BE2C (cell line): ENCODE data around the gene TMEM138.

Source experiments
- DNase-seq: peaks from one replicate; pipeline ENCODE4 v3.0.0-alpha.2; 2020
- H3K27me3 ChIP-seq: fragments of 250-450 bp; sonication (Bioruptor Pico); 2 replicates; pipeline ENCODE4 v1.5.1; 2020; ENCODE audit warnings: mild to moderate bottlenecking
- H3K36me3 ChIP-seq: fragments of 250-450 bp; sonication (Bioruptor Pico); 2 replicates; pipeline ENCODE4 v1.5.1; 2020; ENCODE audit warnings: mild to moderate bottlenecking
- H3K4me1 ChIP-seq: fragments of 250-450 bp; sonication (Bioruptor Pico); 2 replicates; pipeline ENCODE4 v1.5.1; 2020
- H3K4me3 ChIP-seq: 2 replicates; pipeline ENCODE4 v1.5.1; 2011; ENCODE audit warnings: low read depth, low read length
- H3K9me3 ChIP-seq: fragments of 250-450 bp; sonication (Bioruptor Pico); 2 replicates; pipeline ENCODE4 v1.5.1; 2020
- TF ChIP-seq, protein P1 (sequence below): IDR thresholded peaks from 2 replicates; pipeline ENCODE4 v1.5.1; 2012; ENCODE audit warnings: mild to moderate bottlenecking, low read depth, low read length

The TMEM138 gene

DNA sequence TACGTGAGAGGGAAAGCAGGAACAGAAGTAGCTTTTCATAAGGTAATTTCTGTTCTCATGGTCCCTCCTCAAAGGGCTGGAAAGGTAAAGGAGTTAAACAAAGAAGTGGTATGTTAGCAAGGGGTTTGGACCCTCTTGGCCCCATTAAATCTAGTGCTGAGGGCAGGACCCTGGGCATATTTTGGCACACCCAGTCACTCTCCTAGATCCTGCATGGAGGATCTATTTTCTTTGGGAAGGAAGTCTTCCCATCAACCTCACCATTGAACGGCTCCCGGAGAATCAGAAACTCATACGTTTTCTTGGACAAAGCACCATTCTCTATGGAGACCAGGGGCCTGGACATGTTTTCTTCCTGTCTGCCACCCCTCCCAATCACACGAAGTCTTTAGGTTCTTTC is 41.9 kb downstream of the TMEM138 start:
- Histone ChIP-seq H3K36me3 (peaks cover 28% of the 10 kb centered on the region), H3K4me1 (no peaks in the 10 kb centered on the region), H3K4me3 (no peak overlapping the region), H3K9me3 (no peaks in the 10 kb centered on the region), H3K27me3 (no peaks in the 10 kb centered on the region)
- DNase-seq, result no peak
- TF ChIP-seq, protein P1, sequence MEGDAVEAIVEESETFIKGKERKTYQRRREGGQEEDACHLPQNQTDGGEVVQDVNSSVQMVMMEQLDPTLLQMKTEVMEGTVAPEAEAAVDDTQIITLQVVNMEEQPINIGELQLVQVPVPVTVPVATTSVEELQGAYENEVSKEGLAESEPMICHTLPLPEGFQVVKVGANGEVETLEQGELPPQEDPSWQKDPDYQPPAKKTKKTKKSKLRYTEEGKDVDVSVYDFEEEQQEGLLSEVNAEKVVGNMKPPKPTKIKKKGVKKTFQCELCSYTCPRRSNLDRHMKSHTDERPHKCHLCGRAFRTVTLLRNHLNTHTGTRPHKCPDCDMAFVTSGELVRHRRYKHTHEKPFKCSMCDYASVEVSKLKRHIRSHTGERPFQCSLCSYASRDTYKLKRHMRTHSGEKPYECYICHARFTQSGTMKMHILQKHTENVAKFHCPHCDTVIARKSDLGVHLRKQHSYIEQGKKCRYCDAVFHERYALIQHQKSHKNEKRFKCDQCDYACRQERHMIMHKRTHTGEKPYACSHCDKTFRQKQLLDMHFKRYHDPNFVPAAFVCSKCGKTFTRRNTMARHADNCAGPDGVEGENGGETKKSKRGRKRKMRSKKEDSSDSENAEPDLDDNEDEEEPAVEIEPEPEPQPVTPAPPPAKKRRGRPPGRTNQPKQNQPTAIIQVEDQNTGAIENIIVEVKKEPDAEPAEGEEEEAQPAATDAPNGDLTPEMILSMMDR, result no peak

DNA sequence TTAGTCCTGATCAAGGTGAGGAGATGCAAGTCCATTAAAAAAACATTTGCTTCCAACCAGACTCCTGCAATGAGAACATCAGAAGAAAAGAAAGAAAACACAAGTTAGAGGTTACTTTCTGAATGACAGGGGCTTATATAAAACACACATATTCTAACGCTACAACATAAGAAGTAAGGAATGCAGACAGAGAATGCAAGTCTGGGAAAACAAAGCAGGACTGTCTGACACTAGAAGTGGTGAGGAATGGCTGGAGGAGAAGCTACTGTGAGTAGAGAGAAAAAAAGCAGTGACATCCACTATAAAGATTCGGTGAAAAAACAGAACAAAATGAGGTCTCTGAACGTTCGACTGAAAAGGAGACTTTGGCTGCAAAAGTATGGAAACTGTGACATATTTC is 42.5 kb downstream of the TMEM138 start:
- no peak for DNase-seq
- H3K4me1 ChIP-seq, result no peaks in the 10 kb centered on the region
- no peak overlapping the region for H3K4me3 ChIP-seq
- H3K36me3 ChIP-seq, result peaks cover 30% of the 10 kb centered on the region
- TF ChIP-seq, protein P1, result no peak
- no peaks in the 10 kb centered on the region for H3K27me3 ChIP-seq
- H3K9me3 ChIP-seq, result no peaks in the 10 kb centered on the region

DNA sequence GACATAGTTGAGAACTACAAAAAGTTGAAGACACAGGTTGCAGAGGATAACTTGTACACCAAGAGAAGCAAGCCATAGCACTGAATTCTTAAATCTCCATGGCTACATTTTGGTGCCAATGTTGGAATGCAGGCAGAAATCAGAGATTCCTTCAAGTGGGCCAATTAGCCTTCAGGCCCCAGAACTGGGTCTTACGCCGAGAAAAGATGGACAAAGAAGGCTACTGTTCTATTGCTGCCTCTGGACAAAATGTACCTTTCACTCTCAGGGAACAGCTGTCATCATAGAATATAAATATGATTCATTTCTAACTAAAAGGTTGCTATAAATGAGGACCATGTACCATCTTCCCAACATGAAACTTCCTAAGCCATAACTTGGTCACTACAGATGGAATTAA is 43.9 kb downstream of the TMEM138 start:
- TF ChIP-seq, protein P1, result no peak
- H3K4me3 ChIP-seq, result no peak overlapping the region
- H3K27me3 ChIP-seq, result no peaks in the 10 kb centered on the region
- DNase-seq, result no peak
- H3K4me1 ChIP-seq, result no peaks in the 10 kb centered on the region
- peaks cover 43% of the 10 kb centered on the region for H3K36me3 ChIP-seq
- no peaks in the 10 kb centered on the region for H3K9me3 ChIP-seq

DNA sequence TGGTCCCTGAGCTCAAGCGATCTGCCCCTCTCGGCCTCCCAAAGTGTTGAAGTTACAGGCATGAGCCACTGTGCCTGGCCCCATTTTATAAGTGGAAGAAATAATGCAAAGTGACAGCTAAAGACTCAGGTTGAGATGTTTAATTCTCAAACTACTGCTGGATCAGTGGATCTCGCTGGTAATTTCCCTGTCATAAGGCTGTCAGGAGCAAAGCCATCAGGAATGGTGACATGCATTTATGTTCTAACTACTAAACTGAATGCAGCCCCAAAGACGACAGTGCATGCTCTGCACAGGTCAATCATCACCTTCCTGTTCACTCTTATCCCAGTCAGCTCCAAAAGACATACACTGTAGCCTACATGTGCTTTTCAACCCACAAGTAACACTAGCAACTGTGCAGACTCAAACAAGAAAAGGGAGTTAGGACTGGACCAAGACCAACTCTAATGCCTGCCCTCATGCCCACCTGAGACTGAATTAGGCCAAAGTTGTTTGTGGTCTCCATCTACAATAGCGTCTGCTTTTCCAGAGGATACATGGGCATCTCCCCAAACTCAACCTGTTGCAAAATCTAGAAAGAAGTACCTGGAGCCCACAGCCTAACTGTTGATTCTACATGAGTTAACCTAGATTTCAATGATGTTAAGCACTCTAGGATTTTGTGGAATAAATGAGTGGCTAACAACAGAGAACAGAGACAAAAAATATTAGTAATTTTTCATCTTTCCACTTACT is 45.0 kb downstream of the TMEM138 start:
- H3K4me3 ChIP-seq, result no peak overlapping the region
- no peaks in the 10 kb centered on the region for H3K9me3 ChIP-seq
- no peak for DNase-seq
- H3K4me1 ChIP-seq, result no peaks in the 10 kb centered on the region
- no peaks in the 10 kb centered on the region for H3K27me3 ChIP-seq
- peaks cover 52% of the 10 kb centered on the region for H3K36me3 ChIP-seq
- TF ChIP-seq, protein P1, result no peak

DNA sequence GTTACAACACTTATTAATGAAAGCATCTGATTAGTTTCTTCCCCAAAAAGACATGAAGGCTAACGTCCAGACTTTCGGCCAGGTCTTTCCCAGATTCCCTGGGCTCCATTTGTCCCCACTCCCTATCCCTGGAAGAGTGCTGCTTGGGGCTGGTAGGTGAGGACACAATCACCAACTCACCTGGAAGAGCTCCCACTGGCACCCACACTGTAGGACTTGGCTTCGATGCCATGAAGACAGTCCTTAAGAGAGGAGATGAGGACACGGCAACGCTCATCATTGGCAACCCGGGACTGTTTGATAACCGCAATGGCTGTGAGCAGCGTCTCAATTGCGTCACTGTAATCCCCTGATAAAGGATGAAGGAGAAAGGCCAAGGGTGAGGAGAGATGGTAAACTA is 49.4 kb downstream of the TMEM138 start:
- Histone ChIP-seq H3K36me3 (peaks cover 75% of the 10 kb centered on the region), H3K4me3 (no peak overlapping the region), H3K9me3 (no peaks in the 10 kb centered on the region), H3K4me1 (no peaks in the 10 kb centered on the region), H3K27me3 (no peaks in the 10 kb centered on the region)
- TF ChIP-seq, protein P1, result no peak
- DNase-seq, result no peak

DNA sequence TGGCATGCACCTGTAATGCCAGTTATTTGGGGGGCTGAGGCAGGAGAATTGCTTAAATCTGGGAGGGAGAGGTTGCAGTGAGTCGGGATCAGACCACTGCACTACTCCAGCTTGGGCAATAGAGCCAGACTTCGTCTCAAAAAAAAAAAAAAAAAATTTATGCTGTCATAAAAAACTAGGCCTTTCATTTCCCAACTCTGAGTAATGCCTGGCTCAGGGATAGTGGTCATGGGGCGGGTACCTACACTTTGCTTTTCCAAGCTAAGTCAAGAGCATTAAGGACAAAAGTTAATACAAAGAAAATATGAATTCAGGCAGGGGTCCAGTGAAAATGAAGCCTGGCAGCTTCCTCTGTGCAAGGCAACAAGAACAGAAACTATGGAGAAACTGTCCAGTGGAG is 51.3 kb downstream of the TMEM138 start:
- no peaks in the 10 kb centered on the region for H3K4me1 ChIP-seq
- H3K27me3 ChIP-seq, result no peaks in the 10 kb centered on the region
- peaks cover 80% of the 10 kb centered on the region for H3K36me3 ChIP-seq
- DNase-seq, result no peak
- no peak overlapping the region for H3K4me3 ChIP-seq
- no peaks in the 10 kb centered on the region for H3K9me3 ChIP-seq
- TF ChIP-seq, protein P1, result no peak
